HG03196 (cell line): ENCODE results near the gene CBLN4.

Experiments used
- ATAC-seq: cut with Tn5 transposase; IDR thresholded peaks from one replicate; pipeline ENCODE4 v1.9.1; 2021; ENCODE audit not compliant: unreplicated experiment

The CBLN4 gene

GRCh38 chr20:56005389-56005715 is at the start of gene CBLN4:
Gene CBLN4 (minus strand): TSS chr20:56005519. CDS start chr20:56004171, 1,348 bp downstream.
- ATAC-seq = no peak

- ATAC-seq = no peak
These were observed 37.9 kb upstream of the CBLN4 start for GRCh38 chr20:56043227-56043626.

GRCh38 chr20:56032251-56032650 is 26.9 kb upstream of the CBLN4 start:
- ATAC-seq = no peak

- no peak for ATAC-seq
These were observed 13.4 kb upstream of the CBLN4 start for GRCh38 chr20:56018716-56019115.

GRCh38 chr20:56018194-56018593 is 12.9 kb upstream of the CBLN4 start:
- ATAC-seq = no peak

- ATAC-seq = no peak
These were observed 12.2 kb upstream of the CBLN4 start for GRCh38 chr20:56017560-56017959.

- no peak for ATAC-seq
These were observed 9.7 kb upstream of the CBLN4 start for GRCh38 chr20:56014998-56015397.

- ATAC-seq = no peak
These were observed 8.8 kb upstream of the CBLN4 start for GRCh38 chr20:56014151-56014550.

- ATAC-seq = no peak
These were observed 519 bp downstream of the CBLN4 start for GRCh38 chr20:56004611-56005388.

GRCh38 chr20:56004007-56004406 is 1.3 kb downstream of the CBLN4 start:
- no peak for ATAC-seq

- ATAC-seq = no peak
These were observed 2.2 kb downstream of the CBLN4 start for GRCh38 chr20:56002908-56003800.

GRCh38 chr20:56001890-56002289 is 3.4 kb downstream of the CBLN4 start:
- no peak for ATAC-seq

- ATAC-seq = no peak
These were observed 4.1 kb downstream of the CBLN4 start for GRCh38 chr20:56001106-56001785.

- ATAC-seq = no peak
These were observed 26.8 kb downstream of the CBLN4 start for GRCh38 chr20:55978550-55978949.

- no peak for ATAC-seq
These were observed 27.4 kb downstream of the CBLN4 start for GRCh38 chr20:55977690-55978459.

GRCh38 chr20:55974491-55975202 is 30.7 kb downstream of the CBLN4 start:
- no peak for ATAC-seq

- no peak for ATAC-seq
These were observed 40.5 kb downstream of the CBLN4 start for GRCh38 chr20:55964790-55965189.

- ATAC-seq = no peak
These were observed 43.7 kb downstream of the CBLN4 start for GRCh38 chr20:55961376-55962330.

GRCh38 chr20:55953201-55953600 is 52.1 kb downstream of the CBLN4 start:
- no peak for ATAC-seq
